ENCODE results near the gene ELAC2.

ELAC2 gene

DNA sequence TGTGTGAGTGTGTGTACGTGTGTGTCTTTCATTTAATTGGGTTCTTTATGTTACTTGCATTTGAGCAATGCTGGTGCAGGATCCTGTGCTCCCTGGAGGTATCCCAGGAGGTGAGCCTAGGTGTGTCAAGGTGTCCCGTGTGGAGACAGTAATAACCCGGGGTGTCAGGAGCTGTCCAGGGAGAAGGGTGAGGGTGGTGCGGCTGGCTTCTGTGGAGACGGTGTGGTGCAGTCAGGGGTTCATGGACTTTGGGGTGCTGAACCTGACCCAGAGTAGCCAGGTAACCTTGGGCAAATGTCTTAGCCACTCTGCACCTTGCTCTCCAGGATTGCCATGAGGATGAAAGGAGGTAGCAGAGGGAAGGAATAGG, 7.4 kb upstream of the ELAC2 start:
- Histone ChIP-seq H3K9me3 (ENCODE audit: control insufficient read depth, low read length) (no peaks in the 10 kb centered on the region), H3K4me1 (no peaks in the 10 kb centered on the region), H3K79me2 (no peaks in the 10 kb centered on the region), H3K27me3 (ENCODE audit: control insufficient read depth, insufficient read depth, low read length) (no peaks in the 10 kb centered on the region), H3K27ac (no peak overlapping the region), H3K36me3 (ENCODE audit: control insufficient read depth, insufficient read depth, low read length) (no peaks in the 10 kb centered on the region), H3K9ac (no peak overlapping the region), H2AFZ (no peak overlapping the region), H3K4me3 (ENCODE audit: low read depth, low read length) (no peak overlapping the region), H3K4me2 (ENCODE audit: low read length) (no peak overlapping the region)
- TF ChIP-seq, protein P1, sequence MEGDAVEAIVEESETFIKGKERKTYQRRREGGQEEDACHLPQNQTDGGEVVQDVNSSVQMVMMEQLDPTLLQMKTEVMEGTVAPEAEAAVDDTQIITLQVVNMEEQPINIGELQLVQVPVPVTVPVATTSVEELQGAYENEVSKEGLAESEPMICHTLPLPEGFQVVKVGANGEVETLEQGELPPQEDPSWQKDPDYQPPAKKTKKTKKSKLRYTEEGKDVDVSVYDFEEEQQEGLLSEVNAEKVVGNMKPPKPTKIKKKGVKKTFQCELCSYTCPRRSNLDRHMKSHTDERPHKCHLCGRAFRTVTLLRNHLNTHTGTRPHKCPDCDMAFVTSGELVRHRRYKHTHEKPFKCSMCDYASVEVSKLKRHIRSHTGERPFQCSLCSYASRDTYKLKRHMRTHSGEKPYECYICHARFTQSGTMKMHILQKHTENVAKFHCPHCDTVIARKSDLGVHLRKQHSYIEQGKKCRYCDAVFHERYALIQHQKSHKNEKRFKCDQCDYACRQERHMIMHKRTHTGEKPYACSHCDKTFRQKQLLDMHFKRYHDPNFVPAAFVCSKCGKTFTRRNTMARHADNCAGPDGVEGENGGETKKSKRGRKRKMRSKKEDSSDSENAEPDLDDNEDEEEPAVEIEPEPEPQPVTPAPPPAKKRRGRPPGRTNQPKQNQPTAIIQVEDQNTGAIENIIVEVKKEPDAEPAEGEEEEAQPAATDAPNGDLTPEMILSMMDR (IDR thresholded peaks at IDR 0.05) = no peak

DNA sequence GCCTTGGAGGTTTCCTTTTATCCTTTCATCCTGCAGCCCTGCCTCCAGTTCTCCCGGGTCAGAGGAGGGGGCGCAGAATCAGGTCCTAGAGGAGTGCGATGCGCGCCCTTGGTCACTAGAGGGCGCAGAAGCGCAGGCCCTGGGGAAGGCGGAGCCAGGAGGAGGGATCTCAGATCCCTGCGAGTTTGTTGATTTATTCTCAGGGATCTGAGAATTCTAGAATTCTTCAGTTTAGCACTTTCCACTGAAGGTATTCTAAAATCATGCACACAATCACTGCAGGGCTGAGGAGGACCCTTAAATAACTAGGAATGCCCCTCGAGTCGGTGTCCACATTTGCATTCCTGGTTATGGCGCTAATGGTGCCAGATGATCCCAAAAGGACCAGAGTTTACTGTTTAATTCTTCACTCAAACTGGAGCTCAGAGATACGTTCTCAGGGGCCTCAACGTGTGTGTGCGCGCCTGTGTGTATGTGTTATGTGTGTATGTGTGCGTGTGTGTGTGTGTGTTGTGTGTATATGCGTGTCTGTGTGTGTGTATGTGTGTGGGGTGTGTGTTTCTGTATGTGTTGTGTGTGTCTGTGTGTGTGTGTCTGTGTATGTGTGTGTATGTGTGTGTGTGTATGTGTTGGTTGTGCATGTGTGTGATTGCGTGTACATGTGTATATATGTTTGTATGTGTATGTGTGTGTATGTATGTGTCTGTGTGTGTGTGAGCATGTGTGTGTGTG, 6.9 kb upstream of the ELAC2 start:
- Histone ChIP-seq H3K79me2 (no peaks in the 10 kb centered on the region), H2AFZ (peak overlapping the region; percentile 12), H3K27ac (no peak overlapping the region), H3K27me3 (ENCODE audit: control insufficient read depth, insufficient read depth, low read length) (no peaks in the 10 kb centered on the region), H3K9ac (no peak overlapping the region), H3K4me3 (ENCODE audit: low read depth, low read length) (no peak overlapping the region), H3K4me1 (no peaks in the 10 kb centered on the region), H3K36me3 (ENCODE audit: control insufficient read depth, insufficient read depth, low read length) (no peaks in the 10 kb centered on the region), H3K4me2 (ENCODE audit: low read length) (no peak overlapping the region), H3K9me3 (ENCODE audit: control insufficient read depth, low read length) (no peaks in the 10 kb centered on the region)
- TF ChIP-seq, protein P1 (IDR thresholded peaks at IDR 0.05) = peak; percentile 88

DNA sequence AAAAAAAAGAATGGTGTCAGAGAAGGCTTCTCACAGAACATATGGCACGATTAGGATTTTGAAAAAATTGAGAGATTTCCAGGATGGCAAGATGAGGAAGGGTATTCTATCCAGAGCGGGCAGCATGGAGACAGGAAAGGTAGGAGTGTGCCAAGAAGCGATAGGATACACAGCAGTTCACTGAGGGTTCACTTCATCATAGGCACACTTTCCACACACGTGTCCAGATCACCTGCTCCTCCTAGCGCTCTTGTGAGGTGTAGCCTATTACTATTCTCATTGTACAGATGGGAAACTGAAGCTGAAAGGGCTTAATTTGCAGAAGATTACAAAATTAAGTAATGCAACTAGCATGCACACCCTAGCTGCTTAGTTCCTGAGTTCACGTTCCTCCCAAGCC, 6.2 kb upstream of the ELAC2 start:
- no peaks in the 10 kb centered on the region for H3K4me1 ChIP-seq
- no peak overlapping the region for H3K4me3 ChIP-seq (ENCODE audit: low read depth, low read length)
- no peaks in the 10 kb centered on the region for H3K9me3 ChIP-seq (ENCODE audit: control insufficient read depth, low read length)
- H3K36me3 ChIP-seq (ENCODE audit: control insufficient read depth, insufficient read depth, low read length) = no peaks in the 10 kb centered on the region
- H3K79me2 ChIP-seq = no peaks in the 10 kb centered on the region
- H3K27me3 ChIP-seq (ENCODE audit: control insufficient read depth, insufficient read depth, low read length) = no peaks in the 10 kb centered on the region
- TF ChIP-seq, protein P1 (IDR thresholded peaks at IDR 0.05) = no peak
- H3K4me2 ChIP-seq (ENCODE audit: low read length) = no peak overlapping the region
- H3K9ac ChIP-seq = no peak overlapping the region
- peak overlapping the region; percentile 12 for H2AFZ ChIP-seq
- no peak overlapping the region for H3K27ac ChIP-seq

DNA sequence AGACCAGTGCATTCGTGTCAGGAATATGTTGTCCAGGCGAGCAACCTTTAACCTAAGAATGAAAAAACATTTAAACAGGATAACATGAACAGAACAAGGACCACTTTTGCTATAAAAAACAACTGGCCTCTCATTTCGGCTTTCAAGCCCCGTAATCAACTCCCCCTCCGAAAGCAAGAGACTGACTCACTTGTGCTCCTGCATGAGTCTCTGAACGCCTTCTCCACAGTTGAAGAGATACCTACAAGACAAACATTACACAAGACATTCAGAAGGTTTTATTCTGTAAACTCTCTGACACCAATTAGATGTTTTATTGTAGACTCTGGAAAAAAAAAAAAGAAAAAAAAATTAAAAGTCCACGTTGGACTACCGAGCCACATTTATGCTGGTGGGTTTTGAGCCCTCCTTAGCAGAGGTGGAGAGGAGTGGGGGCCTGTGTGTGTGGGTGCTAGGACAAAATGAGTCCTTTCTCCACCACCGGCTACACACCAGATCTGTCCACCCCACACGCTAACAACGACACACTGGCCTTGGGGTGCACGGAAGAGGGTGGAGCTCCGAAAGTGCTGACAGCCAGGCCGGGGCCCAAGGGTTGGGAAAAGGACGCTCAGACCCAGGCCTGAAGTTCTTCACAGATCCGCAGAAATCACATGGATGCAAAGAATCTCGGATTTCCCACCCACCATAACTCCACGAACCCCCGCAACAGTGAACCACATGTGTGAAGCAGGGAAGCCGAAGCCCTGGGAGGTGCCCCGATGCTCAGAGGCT, 759 bp downstream of the ELAC2 start:
- Histone ChIP-seq H3K9me3 (ENCODE audit: control insufficient read depth, low read length) (no peaks in the 10 kb centered on the region), H3K27me3 (ENCODE audit: control insufficient read depth, insufficient read depth, low read length) (no peaks in the 10 kb centered on the region), H3K9ac (peak overlapping the region; percentile 17), H3K27ac (peak overlapping the region; percentile 62), H3K79me2 (peaks cover 2% of the 10 kb centered on the region), H3K36me3 (ENCODE audit: control insufficient read depth, insufficient read depth, low read length) (no peaks in the 10 kb centered on the region), H2AFZ (peak overlapping the region; percentile 89), H3K4me3 (ENCODE audit: low read depth, low read length) (peak overlapping the region; percentile 64), H3K4me2 (ENCODE audit: low read length) (peak overlapping the region; percentile 70), H3K4me1 (no peaks in the 10 kb centered on the region)
- TF ChIP-seq, protein P1 (IDR thresholded peaks at IDR 0.05) = no peak
